Measurements from ENCODE around the gene CANT1. TPM values are rescaled to one million over a fixed set of nuclear protein-coding genes. Genes with fewer than 3 reads are reported as not detected.

CANT1 gene
- total RNA-seq, 1 donor from 2014 or later: 33.3 TPM

- peaks cover 6% of the 10 kb centered on the region for H3K4me1 Mint-ChIP-seq (ENCODE audit: low read depth, unreplicated experiment)
- no peak overlapping the region for H3K27ac Mint-ChIP-seq (ENCODE audit: unreplicated experiment)
- no peak for TF ChIP-seq CTCF (IDR thresholded peaks at IDR 0.05; ENCODE audit: partially characterized antibody, unreplicated experiment)
- H3K36me3 Mint-ChIP-seq (ENCODE audit: unreplicated experiment): no peaks in the 10 kb centered on the region
- peaks cover 9% of the 10 kb centered on the region for H3K9me3 Mint-ChIP-seq (ENCODE audit: unreplicated experiment)
- no peak overlapping the region for H3K4me3 Mint-ChIP-seq (ENCODE audit: unreplicated experiment)
- DNase-seq: no peak
- H3K27me3 Mint-ChIP-seq (ENCODE audit: unreplicated experiment): peaks cover 13% of the 10 kb centered on the region
Observed at GRCh38 chr17:79039886-79040285, 30.3 kb upstream of the CANT1 start.

GRCh38 chr17:79039171-79039570 is 29.6 kb upstream of the CANT1 start:
- H3K4me1 Mint-ChIP-seq (ENCODE audit: low read depth, unreplicated experiment): peaks cover 11% of the 10 kb centered on the region
- peaks cover 9% of the 10 kb centered on the region for H3K9me3 Mint-ChIP-seq (ENCODE audit: unreplicated experiment)
- no peak overlapping the region for H3K27ac Mint-ChIP-seq (ENCODE audit: unreplicated experiment)
- H3K27me3 Mint-ChIP-seq (ENCODE audit: unreplicated experiment): peaks cover 13% of the 10 kb centered on the region
- TF ChIP-seq CTCF (IDR thresholded peaks at IDR 0.05; ENCODE audit: partially characterized antibody, unreplicated experiment): no peak
- no peak overlapping the region for H3K4me3 Mint-ChIP-seq (ENCODE audit: unreplicated experiment)
- no peak for DNase-seq
- H3K36me3 Mint-ChIP-seq (ENCODE audit: unreplicated experiment): no peaks in the 10 kb centered on the region

- no peak for DNase-seq
- H3K36me3 Mint-ChIP-seq (ENCODE audit: unreplicated experiment): no peaks in the 10 kb centered on the region
- TF ChIP-seq CTCF (IDR thresholded peaks at IDR 0.05; ENCODE audit: partially characterized antibody, unreplicated experiment): no peak
- no peak overlapping the region for H3K4me3 Mint-ChIP-seq (ENCODE audit: unreplicated experiment)
- H3K27me3 Mint-ChIP-seq (ENCODE audit: unreplicated experiment): peaks cover 13% of the 10 kb centered on the region
- H3K27ac Mint-ChIP-seq (ENCODE audit: unreplicated experiment): no peak overlapping the region
- H3K9me3 Mint-ChIP-seq (ENCODE audit: unreplicated experiment): peaks cover 9% of the 10 kb centered on the region
- peaks cover 12% of the 10 kb centered on the region for H3K4me1 Mint-ChIP-seq (ENCODE audit: low read depth, unreplicated experiment)
Observed at GRCh38 chr17:79038545-79039135, 29.1 kb upstream of the CANT1 start.

DNA sequence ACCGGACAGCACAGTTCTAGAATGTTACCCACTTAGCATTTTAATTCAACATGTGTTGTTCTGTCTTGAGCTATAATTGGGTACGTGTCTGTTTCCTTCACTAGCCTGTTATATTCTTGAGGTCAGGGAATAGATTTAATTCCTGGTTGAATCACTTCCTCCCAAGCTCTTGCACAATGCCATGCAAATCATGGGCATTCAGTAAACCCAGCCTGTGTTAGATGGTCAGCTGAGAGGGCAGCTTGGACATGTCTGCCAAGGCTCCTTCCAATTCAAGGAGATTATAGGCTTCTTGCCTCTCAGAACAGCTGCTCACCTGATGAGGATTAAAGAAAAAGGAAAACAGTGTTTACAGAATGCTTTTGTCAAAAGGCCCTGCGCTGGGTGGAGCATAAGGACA is 27.0 kb upstream of the CANT1 start:
- TF ChIP-seq CTCF (IDR thresholded peaks at IDR 0.05; ENCODE audit: partially characterized antibody, unreplicated experiment): no peak
- Mint-ChIP-seq H3K9me3 (ENCODE audit: unreplicated experiment) (peaks cover 4% of the 10 kb centered on the region), H3K4me3 (ENCODE audit: unreplicated experiment) (no peak overlapping the region), H3K27ac (ENCODE audit: unreplicated experiment) (no peak overlapping the region), H3K4me1 (ENCODE audit: low read depth, unreplicated experiment) (peaks cover 11% of the 10 kb centered on the region), H3K27me3 (ENCODE audit: unreplicated experiment) (peaks cover 12% of the 10 kb centered on the region), H3K36me3 (ENCODE audit: unreplicated experiment) (no peaks in the 10 kb centered on the region)
- no peak for DNase-seq

GRCh38 chr17:79036181-79036580 is 26.6 kb upstream of the CANT1 start:
- Mint-ChIP-seq H3K36me3 (ENCODE audit: unreplicated experiment) (no peaks in the 10 kb centered on the region), H3K27ac (ENCODE audit: unreplicated experiment) (no peak overlapping the region), H3K27me3 (ENCODE audit: unreplicated experiment) (peaks cover 12% of the 10 kb centered on the region), H3K4me1 (ENCODE audit: low read depth, unreplicated experiment) (peaks cover 11% of the 10 kb centered on the region), H3K9me3 (ENCODE audit: unreplicated experiment) (peaks cover 5% of the 10 kb centered on the region), H3K4me3 (ENCODE audit: unreplicated experiment) (no peak overlapping the region)
- no peak for DNase-seq
- no peak for TF ChIP-seq CTCF (IDR thresholded peaks at IDR 0.05; ENCODE audit: partially characterized antibody, unreplicated experiment)

All from glutamatergic neuron (in vitro differentiated cells).